ENCODE measurements around the gene OCA2.
"Not testable (repeated sequence)": the region's sequence is repeated elsewhere in the genome, so short reads cannot be mapped to it uniquely, and the experiment has no call there.

Gene OCA2

DNA sequence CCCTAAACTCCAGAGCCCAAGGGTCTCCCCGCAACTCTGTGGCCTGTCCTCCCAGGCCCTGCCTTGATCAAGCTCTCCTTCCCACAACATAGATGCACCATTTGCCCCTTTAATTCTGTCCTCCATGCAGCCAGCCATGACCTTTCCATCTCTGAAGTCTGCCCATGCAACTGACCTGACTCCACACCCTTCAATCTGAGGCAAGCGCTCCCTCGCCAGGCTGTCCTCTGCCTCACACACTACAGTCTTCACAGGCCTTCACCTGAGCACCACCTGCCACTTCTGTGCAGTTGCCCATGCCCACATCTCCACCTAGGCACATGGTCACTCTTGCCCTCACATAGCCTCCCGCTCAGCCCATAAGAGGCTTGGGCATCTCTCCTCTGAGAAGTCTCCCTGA is 244.0 kb downstream of the OCA2 start:
- DNase-seq (ENCODE audit: insufficient read length, low spot score) (no peak), FAIRE-seq (no peak)
- TF ChIP-seq, protein P1, sequence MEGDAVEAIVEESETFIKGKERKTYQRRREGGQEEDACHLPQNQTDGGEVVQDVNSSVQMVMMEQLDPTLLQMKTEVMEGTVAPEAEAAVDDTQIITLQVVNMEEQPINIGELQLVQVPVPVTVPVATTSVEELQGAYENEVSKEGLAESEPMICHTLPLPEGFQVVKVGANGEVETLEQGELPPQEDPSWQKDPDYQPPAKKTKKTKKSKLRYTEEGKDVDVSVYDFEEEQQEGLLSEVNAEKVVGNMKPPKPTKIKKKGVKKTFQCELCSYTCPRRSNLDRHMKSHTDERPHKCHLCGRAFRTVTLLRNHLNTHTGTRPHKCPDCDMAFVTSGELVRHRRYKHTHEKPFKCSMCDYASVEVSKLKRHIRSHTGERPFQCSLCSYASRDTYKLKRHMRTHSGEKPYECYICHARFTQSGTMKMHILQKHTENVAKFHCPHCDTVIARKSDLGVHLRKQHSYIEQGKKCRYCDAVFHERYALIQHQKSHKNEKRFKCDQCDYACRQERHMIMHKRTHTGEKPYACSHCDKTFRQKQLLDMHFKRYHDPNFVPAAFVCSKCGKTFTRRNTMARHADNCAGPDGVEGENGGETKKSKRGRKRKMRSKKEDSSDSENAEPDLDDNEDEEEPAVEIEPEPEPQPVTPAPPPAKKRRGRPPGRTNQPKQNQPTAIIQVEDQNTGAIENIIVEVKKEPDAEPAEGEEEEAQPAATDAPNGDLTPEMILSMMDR (IDR thresholded peaks at IDR 0.05; ENCODE audit: insufficient read depth, missing control alignments): no peak

DNA sequence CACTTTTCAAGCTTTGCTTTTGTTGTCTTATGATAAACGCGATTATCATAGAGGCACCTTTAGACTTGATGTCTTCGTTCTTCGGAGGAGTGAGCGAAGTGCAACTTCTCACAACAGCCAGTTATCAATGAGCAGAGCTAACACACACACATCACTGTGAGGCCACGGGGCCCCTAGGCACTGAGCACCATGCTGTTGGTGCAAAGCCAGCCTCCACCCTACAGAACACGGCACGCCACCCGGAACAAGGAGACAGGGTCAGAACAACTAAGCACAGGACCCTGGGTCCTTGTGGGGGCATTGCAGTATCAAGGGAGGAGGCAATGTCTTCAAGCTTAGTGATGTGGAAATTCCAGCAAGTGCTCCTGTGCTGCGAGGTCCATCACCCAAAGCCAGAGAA is 244.5 kb downstream of the OCA2 start:
- TF ChIP-seq, protein P1 (IDR thresholded peaks at IDR 0.05; ENCODE audit: insufficient read depth, missing control alignments): no peak
- DNase-seq (ENCODE audit: insufficient read length, low spot score): no peak
- FAIRE-seq: no peak

DNA sequence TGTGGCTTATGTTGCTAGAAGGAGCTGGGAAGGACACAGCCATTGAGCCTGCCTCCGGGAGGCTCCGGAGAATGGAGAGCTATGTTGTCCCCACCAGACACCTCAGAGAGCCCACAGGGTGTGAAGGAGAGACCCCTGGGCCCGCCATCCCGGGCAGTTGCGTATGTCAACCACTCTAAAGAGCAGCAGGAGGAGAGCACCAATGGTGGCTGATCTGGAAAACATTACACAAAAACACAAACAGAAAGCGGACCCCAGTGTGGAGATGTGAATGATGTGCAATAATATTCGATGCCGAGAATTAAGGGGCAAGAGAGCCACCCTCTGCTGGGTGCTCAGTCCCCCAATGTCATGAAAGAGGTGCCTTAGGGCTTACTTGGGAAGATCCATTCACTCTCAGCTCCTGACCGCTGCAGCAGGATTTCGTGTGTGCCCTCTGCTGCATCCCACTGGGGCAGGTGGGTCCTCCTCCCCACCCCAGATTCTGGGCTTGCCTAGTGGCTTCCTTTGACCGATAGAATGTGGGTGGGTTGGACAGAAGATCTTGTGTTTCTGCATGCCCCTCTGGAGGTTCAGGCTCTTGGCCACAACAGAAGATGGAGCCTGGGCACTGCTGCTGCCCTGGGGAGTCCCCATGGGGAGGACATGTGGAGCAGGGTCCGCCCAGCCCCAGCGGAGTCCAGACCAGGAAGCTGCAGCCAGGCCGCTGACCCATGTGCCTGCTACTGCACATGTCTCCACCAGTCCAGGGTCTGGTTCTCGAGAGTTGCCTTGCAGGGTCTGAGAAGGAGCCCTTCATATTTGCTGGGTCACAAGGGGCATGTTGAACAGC is 245.3 kb downstream of the OCA2 start:
- DNase-seq (ENCODE audit: insufficient read length, low spot score): no peak
- FAIRE-seq: no peak
- TF ChIP-seq, protein P1 (IDR thresholded peaks at IDR 0.05; ENCODE audit: insufficient read depth, missing control alignments): no peak

DNA sequence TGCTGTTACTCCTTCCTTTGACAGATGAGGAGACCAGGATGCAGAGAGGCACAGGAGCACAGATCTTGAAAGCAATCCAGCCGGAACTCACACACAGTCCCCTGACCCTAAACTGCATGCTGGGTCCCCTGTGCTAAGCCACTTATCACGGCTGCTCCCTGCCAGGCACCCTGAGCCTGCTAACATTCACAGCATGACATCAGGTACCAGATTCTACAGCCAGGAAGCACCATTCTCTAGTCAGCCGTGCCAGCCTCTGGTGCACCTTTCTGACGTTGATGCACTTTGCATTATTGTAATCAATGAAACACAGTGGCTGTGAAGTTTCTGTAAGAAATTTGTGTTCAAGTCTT is 247.3 kb downstream of the OCA2 start:
- no peak for FAIRE-seq

DNA sequence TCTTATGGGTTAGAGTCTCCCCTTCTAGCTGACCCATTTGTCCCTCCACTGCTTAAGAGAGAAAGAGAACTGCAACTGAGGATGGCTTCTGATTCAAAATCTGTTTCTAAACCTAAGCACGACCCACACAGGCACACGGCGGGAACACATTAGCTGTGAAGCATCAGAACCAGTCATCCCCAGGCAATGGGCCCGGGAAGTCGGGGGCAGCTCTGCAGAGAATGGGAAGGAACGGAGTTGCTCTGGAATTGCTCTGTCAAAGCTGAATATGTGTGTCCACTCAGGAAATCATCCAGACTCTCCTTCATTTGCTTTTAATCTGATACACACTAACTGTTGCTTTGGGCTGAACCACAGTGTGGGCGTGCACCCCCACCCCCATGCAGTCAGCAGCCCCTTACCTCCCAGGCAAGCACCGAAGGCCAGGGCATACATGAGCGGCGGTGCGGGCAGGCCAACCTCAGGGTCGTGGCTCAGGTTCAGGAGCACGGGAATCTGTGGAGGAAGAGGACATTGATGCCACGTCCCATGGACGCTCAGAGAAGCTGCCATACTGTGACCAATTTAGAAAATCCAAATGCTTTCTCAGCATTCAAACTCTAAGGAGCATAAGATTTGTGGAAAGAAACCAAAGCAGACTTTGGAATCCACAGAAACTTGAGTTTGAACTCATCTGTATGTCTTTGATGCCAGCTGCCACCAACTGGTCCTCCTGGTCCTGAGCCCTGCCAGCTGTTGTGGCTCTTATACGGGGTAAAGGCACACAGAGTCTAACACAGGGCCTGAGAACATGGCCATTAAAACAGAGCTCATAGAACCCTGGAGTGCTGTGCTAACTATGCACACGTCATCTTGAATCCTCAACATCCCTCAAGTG is 247.9 kb downstream of the OCA2 start:
- DNase-seq (ENCODE audit: insufficient read length, low spot score): no peak
- TF ChIP-seq, protein P1 (IDR thresholded peaks at IDR 0.05; ENCODE audit: insufficient read depth, missing control alignments): no peak
- no peak for FAIRE-seq

More for the DNA sequence above, 247.3 kb downstream of the OCA2 start:
- no peak for DNase-seq (ENCODE audit: insufficient read length, low spot score)
- TF ChIP-seq, protein P1 (IDR thresholded peaks at IDR 0.05; ENCODE audit: insufficient read depth, missing control alignments): no peak

DNA sequence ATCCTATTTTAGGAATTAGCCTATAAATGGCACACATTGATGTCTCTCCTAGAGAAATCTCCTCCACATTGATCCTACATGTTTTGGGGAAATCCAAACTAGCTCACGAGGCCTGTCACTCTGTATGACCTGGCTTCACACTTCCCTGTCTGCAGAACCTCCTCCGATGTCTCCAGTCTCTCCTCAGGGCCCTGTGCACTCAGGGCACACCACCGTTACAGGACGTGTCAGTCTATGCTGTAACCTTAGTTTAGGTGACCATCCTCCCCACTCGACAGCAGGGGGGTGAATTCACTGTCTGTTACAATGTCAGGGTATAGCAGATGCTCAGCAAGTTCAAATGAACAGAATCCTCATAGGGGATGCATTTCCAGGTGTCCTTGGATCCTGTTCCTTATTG is 249.1 kb downstream of the OCA2 start:
- no peak for FAIRE-seq
- DNase-seq (ENCODE audit: insufficient read length, low spot score): no peak
- TF ChIP-seq, protein P1 (IDR thresholded peaks at IDR 0.05; ENCODE audit: insufficient read depth, missing control alignments): no peak

DNA sequence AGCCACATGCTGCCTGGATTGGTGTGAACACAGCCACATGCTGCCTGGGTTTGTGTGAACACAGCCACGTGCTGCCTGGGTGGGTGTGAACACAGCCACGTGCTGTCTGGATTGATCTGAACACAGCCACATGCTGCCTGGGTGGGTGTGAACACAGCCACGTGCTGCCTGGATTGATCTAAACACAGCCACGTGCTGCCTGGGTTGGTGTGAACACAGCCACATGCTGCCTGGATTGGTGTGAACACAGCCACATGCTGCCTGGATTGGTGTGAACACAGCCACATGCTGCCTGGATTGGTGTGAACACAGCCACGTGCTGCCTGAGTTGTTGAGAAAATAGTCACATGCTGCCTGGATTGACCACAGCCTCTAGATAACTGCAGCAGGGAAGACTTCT is 250.2 kb downstream of the OCA2 start:
- FAIRE-seq; DNase-seq (ENCODE audit: insufficient read length, low spot score): not testable (repeated sequence)

Data from D721Med (cell line).